GM21528 (cell line): ENCODE data around the gene ZNF578.
"Not testable (repeated sequence)": the region's sequence is repeated elsewhere in the genome, so short reads cannot be mapped to it uniquely, and the experiment has no call there.

Experiments
- ATAC-seq: cut with Tn5 transposase; IDR thresholded peaks from one replicate; pipeline ENCODE4 v1.9.1; 2021; ENCODE audit warnings: mild to moderate bottlenecking, moderate library complexity; ENCODE audit not compliant: unreplicated experiment, low FRiP score

ZNF578 gene

DNA sequence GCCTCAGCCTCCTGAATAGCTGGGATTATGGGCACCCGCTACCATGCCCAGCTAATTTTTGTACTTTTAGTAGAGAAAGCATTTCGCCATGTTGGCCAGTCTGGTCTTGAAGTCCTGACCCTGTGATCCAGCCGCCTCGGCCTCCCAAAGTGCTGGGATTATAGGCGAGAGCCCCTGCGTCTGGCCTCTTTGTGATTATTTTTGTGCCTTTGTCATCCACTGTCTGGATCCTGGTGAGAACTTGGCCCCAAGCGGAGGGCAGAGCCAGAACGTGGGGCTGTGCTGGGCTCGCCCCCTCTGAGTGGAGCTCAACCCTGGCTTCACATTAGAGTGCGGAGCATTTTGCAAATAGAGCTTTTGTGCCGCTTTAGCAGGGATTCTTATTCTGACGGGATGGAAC lies 47.6 kb downstream of the ZNF578 start:
- ATAC-seq: not testable (repeated sequence)

DNA sequence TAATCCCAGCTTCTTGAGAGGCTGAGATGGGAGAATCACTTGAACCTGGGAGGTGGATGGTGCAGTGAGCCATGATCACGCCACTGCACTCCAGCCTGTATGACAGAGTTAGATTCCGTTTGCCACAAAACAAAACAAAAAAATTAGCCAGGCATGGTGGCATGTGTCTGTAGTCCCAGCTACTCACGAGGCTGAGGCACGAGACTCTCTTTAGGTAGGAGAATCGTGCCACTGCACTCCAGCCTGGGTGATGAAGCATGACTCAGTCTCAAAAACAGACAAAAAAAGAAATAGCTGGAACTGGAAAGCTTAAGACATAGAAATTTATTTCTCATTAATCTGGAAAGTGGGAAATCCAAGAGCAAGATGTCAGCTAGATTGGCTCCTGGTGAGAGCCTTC lies 53.9 kb downstream of the ZNF578 start:
- ATAC-seq: no peak

DNA sequence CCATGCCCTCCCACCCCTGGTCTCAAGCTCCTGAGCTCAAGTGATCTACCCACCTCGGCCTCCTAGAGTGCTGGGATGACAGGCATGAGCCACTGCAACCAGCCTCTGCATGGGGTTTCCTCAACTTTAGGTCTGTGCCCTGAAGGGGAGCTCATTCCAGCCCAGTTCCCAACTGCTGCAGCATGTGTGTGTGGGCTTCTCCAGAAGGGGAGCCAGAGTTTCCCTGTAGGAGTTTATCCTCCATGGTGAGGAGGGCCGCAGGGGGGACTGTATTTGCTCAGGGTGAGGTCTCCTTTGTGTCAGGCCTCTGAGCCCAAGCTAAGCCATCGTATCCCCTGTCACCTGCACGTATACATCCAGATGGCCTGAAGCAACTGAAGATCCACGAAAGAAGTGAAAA lies 62.8 kb downstream of the ZNF578 start:
- ATAC-seq: no peak

DNA sequence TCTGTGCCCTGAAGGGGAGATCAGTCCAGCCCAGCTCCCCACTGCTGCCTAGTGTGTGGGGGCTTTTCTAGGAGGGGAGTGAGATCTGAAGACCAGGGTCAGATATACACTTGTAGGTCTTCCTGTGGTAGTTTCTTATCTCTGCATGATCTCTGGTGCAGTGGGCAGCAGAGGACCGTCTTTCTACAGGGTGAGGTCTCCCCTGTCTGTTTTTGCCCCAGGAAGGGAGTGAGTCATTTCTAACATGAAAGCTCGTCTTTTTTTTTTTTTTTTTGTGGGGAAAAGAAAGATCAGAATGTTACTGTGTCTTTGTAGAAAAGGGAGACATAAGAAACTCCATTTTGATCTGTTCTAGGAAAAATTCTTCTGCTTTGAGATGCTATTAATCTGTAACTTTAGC lies 65.3 kb downstream of the ZNF578 start:
- no peak for ATAC-seq

DNA sequence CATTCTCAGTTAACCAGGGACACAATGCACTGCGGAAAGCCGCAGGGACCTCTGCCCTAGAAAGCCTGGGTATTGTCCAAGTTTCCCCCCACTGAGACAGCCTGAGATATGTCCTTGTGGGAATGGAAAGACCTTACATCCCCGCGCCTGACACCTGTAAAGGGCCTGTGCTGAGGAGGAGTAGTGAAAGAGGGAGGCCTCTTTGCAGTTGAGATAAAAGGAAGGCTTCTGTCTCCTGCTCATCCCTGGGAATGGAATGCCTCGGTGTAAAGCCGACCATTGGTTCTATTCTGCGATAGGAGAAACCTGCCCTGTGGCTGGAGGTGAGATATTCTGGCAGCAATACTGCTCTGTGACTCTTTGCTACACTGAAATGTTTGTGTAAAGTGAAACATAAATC lies 65.8 kb downstream of the ZNF578 start:
- not testable (repeated sequence) for ATAC-seq

DNA sequence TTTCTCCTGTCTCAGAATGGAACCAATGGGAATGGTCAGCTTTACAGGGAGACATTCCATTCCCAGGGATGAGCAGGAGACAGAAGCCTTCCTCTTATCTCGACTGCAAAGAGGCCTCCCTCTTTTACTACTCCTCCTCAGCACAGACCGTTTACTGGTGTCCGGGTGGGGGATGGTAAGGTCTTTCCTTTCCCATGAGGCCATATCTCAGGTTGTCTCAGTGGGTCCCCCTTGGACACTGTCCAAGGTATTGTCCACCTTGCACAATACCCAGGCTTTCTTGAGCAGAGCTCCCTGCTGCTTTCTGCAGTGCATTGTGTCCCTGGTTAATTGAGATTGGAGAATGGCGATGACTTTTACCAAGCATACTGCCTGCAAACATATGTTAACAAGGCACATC lies 66.7 kb downstream of the ZNF578 start:
- no peak for ATAC-seq

DNA sequence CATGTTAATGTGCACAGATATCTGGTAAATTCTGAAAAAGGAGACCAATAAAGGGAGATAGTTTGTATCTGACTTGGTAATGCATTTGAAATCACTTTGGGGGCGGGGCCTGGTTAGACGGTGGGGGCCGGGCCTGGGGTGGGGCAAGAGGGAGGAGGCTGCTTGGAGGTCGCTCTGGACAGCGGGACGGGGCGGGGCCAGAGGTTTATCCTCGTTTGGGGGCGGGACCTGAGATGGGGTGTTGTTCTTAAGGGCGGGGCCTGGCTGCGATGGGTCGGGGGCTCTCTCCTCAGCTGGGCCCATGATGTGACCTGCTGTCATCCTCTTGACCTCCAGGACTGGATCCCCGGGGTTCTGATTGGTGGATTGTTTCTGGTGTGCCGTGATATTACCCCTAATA lies 69.2 kb downstream of the ZNF578 start:
- no peak for ATAC-seq

DNA sequence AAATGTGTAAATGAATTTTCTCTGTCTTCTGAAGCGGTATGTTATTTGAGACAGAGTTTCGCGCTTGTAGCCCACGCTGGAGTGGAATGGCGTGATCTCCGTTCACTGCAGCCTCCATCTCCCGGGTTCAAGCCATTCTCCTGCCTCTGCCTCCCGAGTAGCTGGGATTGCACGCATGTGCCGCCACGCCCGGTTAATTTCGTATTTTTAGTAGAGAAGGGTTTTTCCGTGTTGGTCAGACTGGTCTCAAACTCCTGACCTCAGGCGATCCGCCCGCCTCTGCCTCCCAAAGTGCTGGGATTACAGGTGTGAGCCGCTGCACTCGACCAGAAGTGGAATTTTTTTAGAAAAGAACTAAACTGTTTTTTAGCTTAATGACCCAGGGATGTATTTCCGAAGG lies 70.7 kb downstream of the ZNF578 start:
- no peak for ATAC-seq

DNA sequence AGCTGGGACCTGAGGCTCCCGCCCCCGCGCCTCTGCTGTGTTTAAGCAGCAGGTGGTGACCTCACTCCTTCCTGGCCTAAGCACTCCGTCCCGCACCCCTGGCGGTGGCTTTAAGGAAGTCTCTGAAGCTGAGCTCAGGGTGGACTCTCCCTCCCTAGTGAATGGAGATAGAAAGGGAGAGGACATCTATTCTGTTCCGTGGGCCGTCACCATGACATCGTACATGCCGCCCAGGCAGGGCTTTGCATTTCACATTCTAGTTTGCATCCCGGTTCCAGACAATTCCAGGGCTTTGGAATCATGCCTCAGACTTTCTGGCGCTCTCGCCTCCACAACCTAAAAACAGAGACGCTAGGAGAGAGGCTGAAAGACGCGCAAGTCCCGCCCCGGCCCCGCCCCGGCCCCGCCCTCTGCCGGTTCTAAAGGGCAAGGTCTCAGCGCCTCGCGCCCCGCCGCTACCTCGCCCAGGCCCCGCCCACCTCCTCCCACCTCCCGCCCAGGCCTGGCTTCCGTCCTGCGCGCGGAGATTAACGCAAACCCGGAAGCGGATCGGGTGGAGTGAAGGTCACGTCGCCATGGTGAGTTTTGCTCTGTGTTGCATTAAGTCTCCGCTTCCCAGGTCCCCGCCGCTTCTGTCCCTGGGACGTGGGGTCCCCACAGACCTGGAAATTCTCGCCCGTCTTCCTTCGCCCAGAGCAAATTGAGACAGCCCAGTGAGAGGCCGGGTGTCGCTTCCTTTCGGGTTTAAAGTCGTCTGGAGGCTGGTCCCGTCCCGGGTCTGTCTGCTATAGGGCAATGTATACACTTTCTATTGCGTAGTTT lies 74.0 kb downstream of the ZNF578 start, which contains the start of gene ZNF808:
ZNF808 (plus strand) TSS at position 535 of the 822 bp plus-strand sequence. CDS start 15,617 bp downstream, outside the sequence.
- peak; percentile 84 for ATAC-seq

DNA sequence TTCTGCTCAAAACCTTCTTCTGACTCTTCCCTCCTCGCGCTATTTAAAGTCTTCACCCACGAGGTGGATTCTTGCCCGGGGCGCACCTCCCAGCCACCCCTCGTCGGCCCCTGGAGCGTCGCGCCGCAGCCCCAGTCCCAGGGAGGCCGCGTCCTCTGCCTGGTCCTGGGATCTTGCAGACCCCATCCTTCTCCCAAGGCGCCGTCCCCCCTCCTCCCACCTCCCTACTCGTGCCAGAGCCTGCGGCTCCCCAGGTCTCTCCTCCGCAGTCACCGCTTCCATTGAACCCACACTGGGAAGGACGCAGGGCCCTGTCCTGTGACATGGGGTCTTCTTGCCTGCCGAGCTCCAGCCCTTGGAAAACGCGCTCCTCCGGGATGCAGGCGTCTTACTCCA lies 74.6 kb downstream of the ZNF578 start:
- ATAC-seq: peak; percentile 29

DNA sequence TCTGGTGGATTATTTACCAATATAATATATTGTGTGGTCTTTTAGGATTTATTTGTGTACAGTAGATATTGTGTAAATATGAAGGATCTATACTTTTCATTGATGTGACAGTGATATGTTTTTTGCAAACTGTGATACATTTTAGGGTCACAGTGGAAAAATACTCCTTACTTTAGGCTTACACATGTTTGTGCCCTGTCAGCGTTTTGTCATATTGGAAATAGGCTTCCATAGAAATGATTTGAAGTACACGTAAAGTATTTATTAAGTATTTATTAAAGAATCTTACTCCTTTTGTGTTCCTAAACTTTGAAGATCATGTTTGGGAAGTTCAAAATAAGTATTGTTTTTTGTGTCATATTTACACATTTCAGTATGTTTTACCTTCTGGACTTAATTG lies 79.1 kb downstream of the ZNF578 start:
- no peak for ATAC-seq

DNA sequence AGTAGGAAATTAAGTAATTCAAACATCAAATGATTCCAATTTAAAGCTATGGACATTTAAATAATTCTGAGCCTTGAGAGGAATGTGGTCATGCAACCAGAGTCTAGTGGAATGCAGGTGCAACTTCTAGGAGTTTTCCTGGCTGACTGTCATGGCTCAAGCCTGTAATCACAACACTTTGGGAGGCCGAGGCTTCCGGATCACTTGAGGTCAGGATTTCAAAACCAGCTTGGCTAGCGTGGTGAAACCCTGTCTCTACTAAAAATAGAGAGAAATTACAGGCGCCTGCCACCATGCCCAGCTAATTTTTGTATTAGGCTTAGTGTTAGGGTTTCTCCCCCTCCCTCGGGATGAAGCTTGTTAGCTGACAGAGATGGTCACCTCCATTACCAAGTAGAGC lies 80.5 kb downstream of the ZNF578 start:
- ATAC-seq: no peak

DNA sequence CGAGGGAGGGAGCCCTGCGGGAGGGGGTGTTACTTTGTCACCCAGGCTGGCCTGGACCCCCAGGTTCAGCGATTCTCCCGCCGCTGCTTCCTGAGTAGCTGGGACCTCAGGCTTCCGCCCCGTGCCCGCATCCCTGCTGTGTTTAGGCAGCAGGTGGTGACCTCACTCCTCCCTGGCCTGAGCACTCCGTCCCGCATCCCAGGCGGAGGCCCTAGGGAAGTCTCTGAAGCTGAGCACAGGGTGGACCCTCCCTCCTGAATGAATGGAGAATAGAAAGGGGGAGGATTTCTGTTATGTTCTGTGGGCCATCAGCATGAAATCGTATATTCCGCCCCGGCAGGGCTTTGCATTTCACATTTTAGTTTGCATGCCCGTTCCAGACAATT lies 82.0 kb downstream of the ZNF578 start:
- not testable (repeated sequence) for ATAC-seq

DNA sequence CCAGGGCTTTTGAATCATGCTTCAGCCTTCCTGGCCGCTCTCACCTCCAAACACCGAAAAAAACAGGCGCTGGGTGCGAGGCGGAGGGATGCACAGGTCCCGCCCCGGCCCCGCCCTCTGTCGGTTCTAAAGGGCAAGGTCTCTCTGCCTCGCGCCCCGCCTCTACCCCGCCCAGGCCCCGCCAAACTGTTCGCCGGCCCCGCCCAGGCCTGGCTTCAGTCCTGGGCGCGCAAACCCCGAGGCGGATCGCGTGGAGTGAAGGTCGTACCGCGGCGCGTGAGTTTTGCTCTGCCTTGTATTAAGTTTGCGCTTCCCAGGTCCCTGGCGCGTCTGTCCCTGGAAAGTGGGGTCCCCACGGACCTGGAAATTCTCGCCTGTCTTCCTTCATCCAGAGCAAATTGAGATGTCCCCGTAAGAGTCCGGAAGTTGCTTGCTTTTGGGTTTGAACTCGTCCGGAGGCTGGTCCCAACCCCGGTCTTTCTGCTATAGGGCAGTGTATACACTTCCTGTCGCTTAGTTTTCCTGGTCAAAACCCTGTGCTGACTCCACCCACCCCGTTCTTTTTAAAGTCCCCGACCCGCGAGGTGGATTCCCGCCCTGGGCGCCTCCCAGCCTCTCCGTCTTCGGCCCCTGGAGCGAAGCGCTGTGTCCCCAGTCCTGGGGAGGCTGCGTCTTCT lies 82.6 kb downstream of the ZNF578 start:
- ATAC-seq: peak; percentile 92

DNA sequence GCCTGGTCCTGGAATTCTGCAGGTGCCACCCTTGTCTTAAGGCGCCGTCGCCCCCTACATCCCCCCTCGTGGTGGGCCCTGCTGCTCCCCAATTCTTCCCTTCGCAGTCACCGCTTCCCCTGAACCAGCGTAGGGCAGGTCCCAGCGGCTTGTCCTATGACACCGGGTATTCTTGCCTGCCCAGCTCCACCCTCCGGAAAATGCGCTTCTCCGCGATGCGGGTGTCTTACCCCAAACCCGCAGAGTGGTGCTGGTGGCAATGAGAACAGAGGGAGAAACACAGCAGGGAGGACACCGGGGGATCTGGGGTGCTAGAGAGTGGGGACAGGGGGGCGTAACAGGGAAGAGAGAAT lies 83.1 kb downstream of the ZNF578 start:
- peak; percentile 7 for ATAC-seq

DNA sequence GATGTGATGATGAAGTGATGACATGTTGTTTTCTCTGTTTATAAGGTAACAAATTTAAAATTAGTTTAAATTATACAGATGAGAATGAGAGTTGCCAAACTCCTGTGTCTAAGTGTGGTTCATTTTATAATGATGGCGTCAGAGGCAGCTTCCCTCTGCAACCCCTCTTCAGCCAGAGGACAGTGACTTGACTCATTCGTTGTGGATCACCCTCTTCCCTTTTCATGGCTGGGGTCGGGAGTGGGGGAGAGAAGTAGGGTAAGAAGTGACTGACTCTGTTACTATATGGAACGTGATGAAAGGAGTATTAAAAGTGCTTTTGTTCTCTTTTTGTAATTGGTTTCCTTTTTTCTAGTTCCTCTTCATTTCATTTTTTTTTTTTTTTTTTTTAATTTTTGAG lies 85.5 kb downstream of the ZNF578 start:
- ATAC-seq: not testable (repeated sequence)

DNA sequence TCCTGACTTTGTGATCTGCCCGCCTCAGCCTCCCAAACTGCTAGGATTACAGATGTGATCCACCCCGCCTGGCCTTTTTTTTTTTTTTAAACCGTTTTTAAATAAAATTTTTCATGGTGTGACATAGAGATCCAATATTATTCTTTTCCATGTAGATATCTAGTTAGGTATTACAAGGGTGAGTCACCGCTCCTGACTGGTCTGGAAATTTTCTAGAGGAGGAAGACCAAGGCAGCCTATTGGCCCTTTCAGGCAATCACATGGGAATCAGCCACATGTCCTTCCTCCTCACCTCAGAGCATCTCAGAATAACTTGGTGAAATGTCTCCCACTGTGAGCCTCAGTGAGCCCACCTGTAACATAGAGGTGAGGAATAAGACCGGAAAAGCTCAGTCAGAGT lies 87.8 kb downstream of the ZNF578 start:
- ATAC-seq: not testable (repeated sequence)

DNA sequence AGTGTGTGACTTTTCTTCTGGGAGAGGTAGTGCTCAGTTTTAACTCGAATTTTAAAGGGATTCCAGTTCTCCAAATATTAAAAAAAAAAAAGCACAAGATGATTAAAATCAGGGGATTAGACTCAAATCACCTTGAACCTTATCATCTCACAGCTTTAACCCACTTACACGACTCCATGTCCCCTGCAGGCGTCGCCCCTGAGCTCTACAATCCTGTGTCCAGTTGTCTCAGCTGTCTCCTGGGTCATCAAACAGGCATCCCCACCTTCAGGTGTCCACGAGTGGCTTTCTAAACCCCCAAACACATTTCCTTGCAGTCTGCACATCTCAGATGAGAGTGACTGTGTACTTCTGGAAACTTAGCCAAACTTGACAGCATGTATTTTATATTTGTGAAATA lies 88.3 kb downstream of the ZNF578 start:
- no peak for ATAC-seq

DNA sequence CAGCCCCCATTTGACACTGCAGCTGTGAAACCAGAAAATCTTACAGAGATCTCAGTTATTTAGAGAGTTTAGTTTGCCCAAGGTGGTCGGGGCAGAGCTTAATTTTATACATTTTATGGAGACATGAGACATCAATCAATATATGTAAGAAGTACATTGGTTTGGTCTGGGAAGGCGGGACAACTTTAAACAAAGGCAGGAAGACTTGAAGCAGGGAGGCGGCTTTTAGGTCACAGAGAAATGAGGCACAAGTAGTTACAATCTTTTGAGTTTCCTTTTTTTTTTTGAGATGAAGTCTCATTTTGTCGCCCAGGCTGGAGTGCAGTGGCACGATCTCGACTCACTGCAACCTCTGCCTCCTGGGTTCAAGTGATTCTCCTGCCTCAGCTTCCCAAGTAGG lies 89.2 kb downstream of the ZNF578 start:
- ATAC-seq: not testable (repeated sequence)

DNA sequence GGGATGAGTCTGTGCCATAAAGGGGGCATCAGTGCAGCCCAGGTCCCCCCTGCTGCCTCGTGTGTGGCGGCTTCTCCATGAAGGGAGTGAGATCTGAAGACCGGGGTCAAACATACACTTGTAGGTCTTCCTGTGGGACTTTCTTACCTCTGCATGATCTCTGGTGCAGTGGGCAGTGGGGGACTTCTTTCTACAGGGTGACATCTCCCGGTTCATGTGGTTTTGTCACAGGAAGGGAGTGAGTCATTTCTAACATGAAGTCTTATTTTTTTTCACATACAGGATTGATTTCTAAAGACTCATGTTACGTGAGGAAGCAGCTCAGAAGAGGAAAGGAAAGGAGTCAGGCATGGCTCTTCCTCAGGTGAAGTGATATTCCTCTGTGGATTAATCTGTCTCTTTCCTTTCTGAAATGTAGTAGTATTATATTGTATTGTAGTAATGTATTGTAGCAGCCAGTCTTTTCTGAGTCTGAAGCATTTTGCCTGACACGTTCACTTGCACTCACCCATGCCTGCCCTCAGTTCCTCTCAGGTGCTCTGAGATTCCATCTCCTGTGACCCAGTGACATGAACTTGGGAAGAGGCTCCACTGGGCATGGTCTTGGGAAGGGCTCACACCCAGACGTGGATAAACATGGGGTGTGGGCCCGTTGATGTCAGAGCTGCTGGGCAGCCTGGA lies 89.8 kb downstream of the ZNF578 start:
- ATAC-seq: no peak

DNA sequence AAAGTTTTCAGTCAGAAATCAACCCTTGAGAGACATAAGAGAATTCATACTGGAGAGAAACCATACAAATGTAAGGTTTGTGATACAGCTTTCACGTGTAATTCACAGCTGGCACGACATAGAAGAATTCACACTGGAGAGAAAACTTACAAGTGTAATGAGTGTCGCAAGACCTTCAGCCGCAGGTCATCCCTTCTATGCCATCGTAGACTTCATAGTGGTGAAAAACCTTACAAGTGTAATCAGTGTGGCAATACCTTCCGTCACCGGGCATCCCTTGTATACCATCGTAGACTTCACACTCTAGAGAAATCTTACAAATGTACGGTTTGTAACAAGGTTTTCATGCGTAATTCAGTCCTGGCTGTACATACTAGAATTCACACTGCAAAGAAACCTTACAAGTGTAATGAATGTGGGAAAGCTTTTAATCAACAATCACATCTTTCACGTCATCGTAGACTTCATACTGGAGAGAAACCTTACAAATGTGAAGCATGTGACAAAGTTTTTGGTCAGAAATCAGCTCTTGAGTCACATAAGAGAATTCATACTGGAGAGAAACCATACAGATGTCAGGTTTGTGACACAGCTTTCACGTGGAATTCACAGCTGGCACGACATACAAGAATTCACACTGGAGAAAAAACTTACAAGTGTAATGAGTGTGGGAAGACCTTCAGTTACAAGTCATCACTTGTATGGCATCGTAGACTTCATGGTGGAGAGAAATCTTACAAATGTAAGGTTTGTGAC lies 101.0 kb downstream of the ZNF578 start:
- ATAC-seq: no peak
